ENCODE measurements around the gene DBX2. TPM values are rescaled to one million over a fixed set of nuclear protein-coding genes. Genes with fewer than 3 reads are reported as not detected.
"Not testable (repeated sequence)": the region's sequence is repeated elsewhere in the genome, so short reads cannot be mapped to it uniquely, and the experiment has no call there.

DBX2 gene
- total and polyA plus RNA-seq, 2 of the 4 experiments (the other 2 are of a cell fraction), result not detected

DNA sequence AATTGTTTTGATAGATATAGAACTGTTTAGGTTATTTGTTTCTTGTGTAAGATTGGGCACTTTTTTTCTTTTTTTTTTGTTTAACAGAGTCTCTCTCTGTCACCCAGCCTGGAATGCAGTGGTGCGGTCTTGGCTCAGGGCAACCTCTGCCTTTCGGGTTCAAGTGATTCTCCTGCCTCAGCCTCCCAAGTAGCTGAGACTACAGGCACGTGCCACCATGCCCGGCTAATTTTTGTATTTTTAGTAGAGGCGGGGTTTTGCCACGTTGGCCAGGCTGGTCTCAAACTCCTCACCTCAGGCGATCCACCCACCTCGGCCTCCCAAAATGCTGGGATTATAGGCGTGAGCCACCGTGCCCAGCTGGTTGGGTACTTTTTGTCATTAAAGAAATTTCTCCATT is 66.0 kb downstream of the DBX2 start:
- H3K9ac ChIP-seq (ENCODE audit: low read depth, low read length); H4K5ac ChIP-seq (ENCODE audit: low read depth, low read length); H4K20me1 ChIP-seq (ENCODE audit: insufficient read depth, low read length); H3K18ac ChIP-seq (ENCODE audit: low read depth, low read length); H3K56ac ChIP-seq (ENCODE audit: extremely low read depth, insufficient read depth, low read length); dilution Hi-C loops (cut with HindIII; ENCODE audit: low sequenced_read_pairs, unreplicated experiment); H3K4ac ChIP-seq (ENCODE audit: low read depth, low read length); CTCF ChIA-PET; H2BK20ac ChIP-seq (ENCODE audit: low read depth, low read length); H4K8ac ChIP-seq (ENCODE audit: low read depth in 2 of 2, low read length in 2 of 2); ATAC-seq (ENCODE audit: low read depth); H2BK5ac ChIP-seq (ENCODE audit: low read depth, low read length, poor library complexity, severe bottlenecking); H2BK15ac ChIP-seq (ENCODE audit: low read depth, low read length); H3K27me3 ChIP-seq (ENCODE audit: control insufficient read depth, insufficient read depth, low read length); H3K9me3 ChIP-seq (ENCODE audit: control insufficient read depth, insufficient read depth, low read length); H3K4me2 ChIP-seq (ENCODE audit: low read depth, low read length); H2AK9ac ChIP-seq (replicated peaks; ENCODE audit: low read depth, low read length, poor library complexity); H3K79me1 ChIP-seq (ENCODE audit: low read depth in 1 of 2, low read length in 2 of 2); BruUV-seq (replicated peaks); H3K27ac ChIP-seq (ENCODE audit: insufficient read depth, low read length); H3K36me3 ChIP-seq (ENCODE audit: control insufficient read depth, insufficient read depth, low read length); H2AFZ ChIP-seq (replicated peaks; ENCODE audit: low read length, poor library complexity); intact Hi-C loops (cut with micrococcal nuclease); H3K23ac ChIP-seq (ENCODE audit: low read depth, low read length); H3K4me3 ChIP-seq (ENCODE audit: insufficient read depth, low read depth, low read length); H3K14ac ChIP-seq (replicated peaks; ENCODE audit: low read depth, low read length); H2AK5ac ChIP-seq (ENCODE audit: low read depth, low read length); H3K4me1 ChIP-seq (ENCODE audit: control insufficient read depth, insufficient read depth, low read length); DNase-seq; POLR2A ChIA-PET (ENCODE audit: unreplicated experiment); H2BK120ac ChIP-seq (ENCODE audit: low read depth, low read length); H4K91ac ChIP-seq (ENCODE audit: insufficient read depth, low read depth, low read length); in situ Hi-C loops (cut with MboI; ENCODE audit: low sequenced_read_pairs); H3K9me1 ChIP-seq (ENCODE audit: insufficient read depth, low read length): not testable (repeated sequence)
- no CpG with 5 or more reads among the region's 10 CpGs for WGBS, 2 experiments (ENCODE audit: extremely low coverage in 2 of 2, insufficient read length in 1 of 2)

All from IMR-90 (cell line).